ENCODE data around the gene PLXNA3.

Gene PLXNA3

DNA sequence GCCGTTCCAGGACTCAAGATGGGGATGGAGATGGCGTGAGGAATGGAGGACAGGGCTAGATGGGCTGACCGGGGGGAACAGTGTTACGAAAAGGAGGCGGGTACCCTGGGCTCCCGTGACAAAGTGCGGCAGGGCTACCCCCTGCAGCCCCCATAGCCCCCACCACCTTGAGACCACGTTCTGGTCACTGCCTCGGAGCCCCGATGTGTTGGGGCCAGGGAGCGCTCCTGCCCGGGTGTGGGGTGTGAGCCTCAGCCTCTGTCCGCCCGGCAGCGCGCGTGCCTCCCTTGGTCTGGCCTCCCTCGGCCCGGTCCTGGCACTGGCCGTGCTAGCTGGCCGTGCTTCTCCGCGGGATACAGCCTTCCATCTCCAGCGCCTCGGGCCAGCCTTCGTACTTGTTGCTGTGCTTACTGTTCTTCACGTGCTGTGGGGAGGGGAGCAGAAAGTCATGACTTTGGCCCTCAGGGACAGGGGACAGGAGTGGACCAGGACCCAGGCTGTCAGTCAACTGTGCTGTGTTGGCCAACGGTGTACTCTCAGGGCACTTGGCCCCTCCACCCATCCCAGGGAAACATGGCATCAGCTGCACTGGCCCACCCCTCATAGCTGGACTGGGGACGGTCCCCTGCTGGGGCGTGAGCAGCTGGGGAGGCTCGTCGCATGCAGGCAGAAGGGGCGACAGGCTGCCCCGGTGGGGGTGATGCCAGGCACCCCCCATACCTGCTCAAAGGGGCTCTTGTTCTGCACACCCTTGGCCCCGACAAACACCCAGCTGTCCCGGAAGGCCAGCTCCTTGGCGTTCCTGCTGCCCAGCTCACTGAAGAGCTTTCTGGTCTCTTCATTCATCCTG lies 48.6 kb downstream of the PLXNA3 start:
- no peak for DNase-seq

DNA sequence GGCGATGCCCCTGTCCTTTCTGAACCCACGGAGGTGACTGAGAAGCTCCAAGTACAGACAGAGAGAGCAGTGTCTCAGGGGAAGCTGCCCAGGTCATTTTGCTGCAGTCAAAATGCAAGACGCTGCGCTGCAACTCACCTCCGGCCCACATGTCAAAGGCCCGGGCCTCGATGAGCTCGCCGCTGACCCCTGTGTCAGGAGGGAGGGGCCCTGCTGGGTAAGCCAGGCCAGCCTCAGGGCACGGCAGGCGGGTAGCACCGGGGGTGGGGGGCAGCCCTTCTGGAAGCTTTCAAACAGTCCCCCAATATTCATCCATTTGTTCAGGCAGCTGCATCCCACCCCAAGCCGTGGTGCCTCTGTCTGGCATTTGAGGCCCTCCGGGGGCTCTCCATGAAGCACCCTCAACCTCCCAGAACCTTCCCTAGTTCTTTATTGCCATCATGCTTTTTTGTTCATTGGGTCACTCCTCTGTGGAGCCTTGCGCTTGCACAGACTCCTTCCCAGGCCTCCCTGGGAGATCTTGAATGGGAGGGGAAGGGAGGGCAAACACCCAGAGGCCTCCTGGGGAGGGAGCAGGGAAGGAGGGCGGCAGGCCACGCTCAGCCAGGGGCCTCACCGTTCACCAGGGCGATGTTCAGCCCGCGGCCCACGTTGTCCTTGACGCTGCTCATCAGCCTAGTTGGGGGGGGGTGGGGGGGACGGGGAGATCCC lies 49.7 kb downstream of the PLXNA3 start:
- DNase-seq = no peak

- DNase-seq = no peak
Measured at GRCh38 chrX:154508384-154508745, 50.3 kb downstream of the PLXNA3 start.

DNA sequence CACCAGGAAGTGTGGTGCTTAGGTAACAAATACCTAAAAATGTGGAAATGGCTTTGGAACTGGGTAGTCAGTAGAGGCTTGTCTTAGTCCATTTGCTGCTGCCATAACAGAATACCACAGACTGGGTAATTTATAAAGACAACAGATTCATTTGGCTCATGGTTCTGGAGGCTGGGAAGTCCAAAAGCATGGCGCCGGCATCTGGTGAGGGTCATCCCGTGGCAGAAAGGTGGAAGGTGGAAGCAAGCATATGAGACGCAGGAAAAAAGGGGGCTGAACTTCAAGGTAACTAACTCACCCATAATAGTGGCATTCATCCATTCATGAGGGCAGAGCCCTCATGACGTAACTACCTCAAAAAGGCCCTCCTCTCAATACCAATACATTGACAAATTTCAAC lies 51.4 kb downstream of the PLXNA3 start:
- DNase-seq = no peak

DNA sequence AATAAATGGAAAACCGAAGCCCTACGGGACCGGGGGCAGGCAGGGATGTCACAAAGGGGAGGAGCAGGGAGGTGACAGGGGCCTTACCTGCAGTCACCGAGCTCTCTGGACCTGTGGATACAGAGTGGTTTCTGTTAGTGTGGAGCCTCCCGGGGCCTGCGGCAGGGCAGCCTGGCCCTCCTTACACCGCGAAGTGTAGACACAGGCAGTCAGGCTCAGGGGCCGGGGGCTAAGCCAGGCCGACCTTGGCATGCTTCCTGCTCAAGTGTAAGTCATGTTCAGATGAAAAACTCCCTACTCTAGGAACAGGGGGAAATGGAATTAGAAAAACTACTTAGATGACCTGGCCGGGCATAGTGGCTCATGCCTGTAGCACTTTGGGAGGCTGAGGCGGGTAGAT lies 53.7 kb downstream of the PLXNA3 start:
- no peak for DNase-seq

- DNase-seq = no peak
Measured at GRCh38 chrX:154512879-154513553, 54.9 kb downstream of the PLXNA3 start.

DNA sequence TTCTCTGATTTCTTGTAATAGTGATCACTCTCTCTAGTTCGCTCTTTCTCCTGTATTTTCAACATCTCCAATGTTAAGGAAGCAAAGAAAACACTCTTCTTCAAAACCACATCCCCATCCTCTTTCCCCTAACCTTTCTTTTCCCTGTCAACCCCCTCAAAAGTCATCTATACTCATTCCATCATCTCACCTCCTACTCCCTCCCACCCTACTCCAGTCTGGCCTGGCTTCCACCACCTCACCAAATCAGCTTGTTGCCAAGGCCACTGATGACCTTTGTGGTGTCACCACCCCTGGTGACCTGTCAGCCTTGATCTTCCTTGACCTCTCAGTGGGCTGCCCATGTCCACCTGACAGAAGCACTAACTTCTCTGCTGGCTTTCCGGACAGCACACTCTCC lies 55.6 kb downstream of the PLXNA3 start:
- no peak for DNase-seq

- no peak for DNase-seq
Measured at GRCh38 chrX:154515090-154515965, 57.2 kb downstream of the PLXNA3 start.

DNA sequence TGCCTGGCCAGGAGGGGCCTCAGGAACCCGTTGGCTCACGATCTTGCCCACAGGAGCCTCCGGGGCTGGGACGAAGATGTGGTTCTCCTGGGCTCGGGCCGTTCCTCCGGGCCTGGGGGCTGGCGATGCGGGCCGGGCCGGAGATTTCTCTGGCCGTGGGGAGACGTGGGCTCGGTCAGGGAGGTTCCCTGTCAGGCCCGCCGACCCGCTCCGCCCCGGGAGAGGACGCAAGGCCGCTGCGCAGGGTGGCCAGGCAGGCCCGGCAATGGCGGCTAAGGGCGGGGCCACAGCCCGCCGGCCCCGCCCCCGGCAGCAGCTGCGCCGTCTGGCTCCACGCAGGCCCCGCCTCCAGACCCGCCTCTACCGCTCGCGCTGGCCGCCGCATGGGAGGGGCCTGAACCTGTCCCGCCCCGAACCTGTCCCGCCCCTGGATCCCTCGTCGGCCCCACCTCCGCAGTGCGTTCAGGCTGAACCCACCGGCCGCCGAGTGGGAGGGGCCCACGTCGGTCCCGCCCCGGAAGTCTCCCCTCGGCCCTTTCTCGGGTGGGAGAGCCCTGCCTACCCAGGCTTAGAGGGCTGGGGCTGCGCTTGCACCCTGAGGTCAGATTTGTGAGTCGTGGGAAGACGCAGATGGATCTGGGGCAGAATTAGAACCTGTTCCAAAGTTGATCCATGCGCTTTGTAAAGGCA lies 58.0 kb downstream of the PLXNA3 start, which contains the start of gene FAM3A:
Gene FAM3A, minus strand, starts transcription at position 267 of the 690 bp plus-strand sequence. CDS start 460 bp downstream, outside the sequence.
- peak; percentile 72 for DNase-seq

- no peak for DNase-seq
Measured at GRCh38 chrX:154516656-154517100, 58.6 kb downstream of the PLXNA3 start.

- no peak for DNase-seq
Measured at GRCh38 chrX:154517101-154517781, 59.2 kb downstream of the PLXNA3 start.

DNA sequence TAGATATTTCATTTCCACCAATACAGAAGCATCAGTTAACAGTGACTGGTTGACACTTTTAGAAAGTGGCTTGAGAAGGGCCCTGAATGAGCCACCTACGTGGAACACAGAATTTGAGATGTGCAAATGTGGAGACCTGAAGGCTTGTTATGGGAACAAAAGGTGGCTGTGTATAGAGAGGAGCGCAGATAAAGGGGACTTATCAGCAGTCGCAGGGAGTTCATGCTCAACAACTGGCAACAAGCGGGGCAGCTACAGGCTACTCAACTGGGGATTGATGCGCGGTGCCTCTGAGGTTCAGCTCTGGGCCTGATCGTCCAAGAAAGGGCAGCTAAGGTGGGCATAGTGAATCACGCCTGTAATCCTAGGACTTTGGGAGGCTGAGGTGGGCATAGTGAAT lies 61.3 kb downstream of the PLXNA3 start:
- DNase-seq = no peak

DNA sequence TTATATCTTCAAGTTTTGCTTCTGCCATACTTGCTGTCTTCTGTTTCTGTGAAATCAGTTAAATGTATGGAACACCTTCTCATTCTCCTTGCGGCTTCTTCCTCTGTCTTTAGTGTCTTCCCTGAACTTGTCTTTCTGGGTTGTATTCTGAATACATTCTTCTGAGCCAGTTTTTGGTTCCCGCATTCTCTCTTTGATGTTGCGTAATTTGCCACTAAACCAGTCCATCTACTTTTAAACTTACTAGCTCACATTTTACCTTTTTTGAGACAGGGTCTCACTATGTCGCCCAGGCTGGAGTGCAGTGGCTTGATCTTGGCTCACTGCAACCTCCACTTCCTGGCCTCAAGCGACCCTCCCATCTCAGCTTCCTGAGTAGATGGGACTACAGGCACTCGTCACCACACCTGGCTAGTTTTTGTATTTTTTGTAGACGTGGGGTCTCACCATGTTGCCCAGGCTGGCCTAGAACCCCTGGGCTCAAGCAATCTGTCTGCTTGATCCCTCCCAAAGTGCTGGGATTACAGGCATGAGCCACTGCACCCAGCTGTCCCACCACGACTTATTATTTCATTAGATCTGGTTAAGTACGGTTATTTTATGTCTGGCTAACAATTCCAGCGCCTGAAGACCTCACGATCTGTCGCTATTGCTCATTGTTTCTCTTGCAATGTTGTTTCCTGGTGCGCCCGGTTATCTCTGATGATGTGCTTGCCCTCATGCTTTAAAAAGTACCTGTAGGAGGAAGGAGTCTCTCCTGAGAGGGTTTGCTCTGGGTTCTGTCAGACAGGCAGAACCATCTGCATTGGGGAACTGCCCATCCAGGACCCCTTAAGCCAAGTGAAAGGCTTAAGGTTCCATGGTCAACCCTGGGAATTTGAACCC lies 67.8 kb downstream of the PLXNA3 start:
- no peak for DNase-seq

GRCh38 chrX:154526901-154527675 lies 69.0 kb downstream of the PLXNA3 start:
- peak; percentile 55 for DNase-seq

Measured in NCI-H187 treated with DMSO at 0.1 percent for 48 hours (cell line).